SK-N-SH (cell line): Measurements from ENCODE around the gene HRH1. TPM values are rescaled to one million over a fixed set of nuclear protein-coding genes. Genes with fewer than 3 reads are reported as not detected.
A peak's percentile ranks its signal among the peaks of the same experiment; 100 is the strongest.

ENCODE experiments used
- CHD2 ChIP-seq: fragments of 150-350 bp; IDR thresholded peaks from 2 replicates; pipeline ENCODE4 v1.6.1; 2018; ENCODE audit warnings: low read length; ENCODE audit not compliant: partially characterized antibody
- EP300 ChIP-seq, 2 experiments: IDR thresholded peaks; 2 replicates each; pipeline versions ENCODE4 v1.4.0 to v1.6.1; 2012; ENCODE audit warnings: borderline replicate concordance in 1 of 2, low read depth in 1 of 2, low read length in 1 of 2
- EZH2phosphoT487 ChIP-seq: fragments of 200-600 bp; sonication (generic); IDR thresholded peaks from 2 replicates; pipeline ENCODE4 v1.6.1; 2017; ENCODE audit warnings: low read depth, mixed run types, mild to moderate bottlenecking, antibody characterized with exemption, moderate library complexity, borderline replicate concordance
- FOSL2 ChIP-seq: IDR thresholded peaks from 2 replicates; pipeline ENCODE4 v1.4.0; 2012; ENCODE audit warnings: low read depth, mild to moderate bottlenecking, moderate library complexity, borderline replicate concordance
- FOXM1 ChIP-seq: IDR thresholded peaks from 2 replicates; pipeline ENCODE4 v1.4.0; 2012; ENCODE audit warnings: low read depth, mild to moderate bottlenecking
- GABPA ChIP-seq: IDR thresholded peaks from 2 replicates; pipeline ENCODE4 v1.4.0; 2012; ENCODE audit warnings: low read depth, mild to moderate bottlenecking
- JUND ChIP-seq: IDR thresholded peaks from 2 replicates; pipeline ENCODE4 v1.4.0; 2012
- MEF2A ChIP-seq: IDR thresholded peaks from 2 replicates; pipeline ENCODE4 v1.4.0; 2012; ENCODE audit warnings: low read depth, borderline replicate concordance
- MXI1 ChIP-seq: IDR thresholded peaks from 2 replicates; pipeline ENCODE4 v1.6.1; 2012; ENCODE audit warnings: mild to moderate bottlenecking, low read depth, low read length, improper control_type of control experiment
- POLR2AphosphoS5 ChIP-seq: IDR thresholded peaks from 2 replicates; pipeline ENCODE4 v1.6.1; 2012; ENCODE audit warnings: low read depth, low read length
- RAD21 ChIP-seq: IDR thresholded peaks from 2 replicates; pipeline ENCODE4 v1.6.1; 2012; ENCODE audit warnings: mild to moderate bottlenecking, low read length
- RFX5 ChIP-seq: IDR thresholded peaks from 2 replicates; pipeline ENCODE4 v1.6.1; 2012; ENCODE audit warnings: mild to moderate bottlenecking, improper control_type of control experiment, low read length
- RXRA ChIP-seq: IDR thresholded peaks from 2 replicates; pipeline ENCODE4 v1.4.0; 2012; ENCODE audit warnings: low read depth, mild to moderate bottlenecking, borderline replicate concordance
- TAF1 ChIP-seq: IDR thresholded peaks from 2 replicates; pipeline ENCODE4 v1.6.1; 2012; ENCODE audit warnings: low read depth, mild to moderate bottlenecking, low read length, moderate library complexity, borderline replicate concordance
- TCF12 ChIP-seq: IDR thresholded peaks from 2 replicates; pipeline ENCODE4 v1.4.0; 2012
- TEAD4 ChIP-seq: IDR thresholded peaks from 2 replicates; pipeline ENCODE4 v1.4.0; 2012; ENCODE audit warnings: mild to moderate bottlenecking, borderline replicate concordance; ENCODE audit not compliant: insufficient read depth
- polyA plus RNA-seq, 3 experiments: library from polyadenylated mRNA; depleted of rRNA; stranded (reverse); fragments of >200 nt; gene quantifications; 2 replicates each; pipeline ENCODE4 v1.2.3, GENCODE V29; 2012
- TF ChIP-seq, protein P1 (sequence below): IDR thresholded peaks from 2 replicates; pipeline ENCODE4 v1.6.1; 2012; ENCODE audit warnings: mild to moderate bottlenecking, low read depth, low read length, moderate library complexity
- TF ChIP-seq, protein P2 (sequence below): fragments of 200-600 bp; sonication (generic); IDR thresholded peaks from 2 replicates; pipeline ENCODE4 v1.6.1; 2017; ENCODE audit warnings: antibody characterized with exemption, mild to moderate bottlenecking, moderate library complexity
- TF ChIP-seq, protein P3 (sequence below): fragments of 150-350 bp; IDR thresholded peaks from 2 replicates; pipeline ENCODE4 v1.6.1; 2017; ENCODE audit warnings: antibody characterized with exemption, low read length, low read depth, borderline replicate concordance
- TF ChIP-seq, protein P4 (sequence below): IDR thresholded peaks from 2 replicates; pipeline ENCODE4 v1.4.0; 2012; ENCODE audit warnings: low read depth, borderline replicate concordance
- TF ChIP-seq, protein P5 (sequence below): IDR thresholded peaks from 2 replicates; pipeline ENCODE4 v1.4.0; 2012; ENCODE audit warnings: low read depth, borderline replicate concordance

HRH1 gene
- polyA plus RNA-seq, 1 of the 3 experiments (the other 2 are of a cell fraction), result 6.2 TPM

DNA sequence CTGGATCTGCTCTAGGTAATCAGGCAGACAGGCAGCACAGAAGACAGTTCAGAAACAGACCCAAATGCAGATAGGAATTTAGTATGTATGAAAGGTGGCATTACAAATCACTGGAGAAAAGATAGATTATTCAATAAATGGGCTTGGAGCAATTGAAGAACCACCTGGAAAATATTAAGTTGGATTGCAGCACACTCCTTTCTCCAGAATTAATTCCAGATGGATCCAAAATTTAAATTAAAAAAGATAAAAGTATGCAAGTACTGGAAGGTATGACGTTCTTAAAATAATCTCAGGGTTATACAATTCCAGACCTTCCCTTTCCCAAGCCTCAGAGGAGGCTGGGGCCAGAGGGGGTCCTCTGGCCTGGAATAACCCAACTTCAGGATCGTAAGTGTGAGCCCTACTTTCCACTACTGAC lies 32.5 kb downstream of the HRH1 start (continued):
- TF ChIP-seq, protein P1, sequence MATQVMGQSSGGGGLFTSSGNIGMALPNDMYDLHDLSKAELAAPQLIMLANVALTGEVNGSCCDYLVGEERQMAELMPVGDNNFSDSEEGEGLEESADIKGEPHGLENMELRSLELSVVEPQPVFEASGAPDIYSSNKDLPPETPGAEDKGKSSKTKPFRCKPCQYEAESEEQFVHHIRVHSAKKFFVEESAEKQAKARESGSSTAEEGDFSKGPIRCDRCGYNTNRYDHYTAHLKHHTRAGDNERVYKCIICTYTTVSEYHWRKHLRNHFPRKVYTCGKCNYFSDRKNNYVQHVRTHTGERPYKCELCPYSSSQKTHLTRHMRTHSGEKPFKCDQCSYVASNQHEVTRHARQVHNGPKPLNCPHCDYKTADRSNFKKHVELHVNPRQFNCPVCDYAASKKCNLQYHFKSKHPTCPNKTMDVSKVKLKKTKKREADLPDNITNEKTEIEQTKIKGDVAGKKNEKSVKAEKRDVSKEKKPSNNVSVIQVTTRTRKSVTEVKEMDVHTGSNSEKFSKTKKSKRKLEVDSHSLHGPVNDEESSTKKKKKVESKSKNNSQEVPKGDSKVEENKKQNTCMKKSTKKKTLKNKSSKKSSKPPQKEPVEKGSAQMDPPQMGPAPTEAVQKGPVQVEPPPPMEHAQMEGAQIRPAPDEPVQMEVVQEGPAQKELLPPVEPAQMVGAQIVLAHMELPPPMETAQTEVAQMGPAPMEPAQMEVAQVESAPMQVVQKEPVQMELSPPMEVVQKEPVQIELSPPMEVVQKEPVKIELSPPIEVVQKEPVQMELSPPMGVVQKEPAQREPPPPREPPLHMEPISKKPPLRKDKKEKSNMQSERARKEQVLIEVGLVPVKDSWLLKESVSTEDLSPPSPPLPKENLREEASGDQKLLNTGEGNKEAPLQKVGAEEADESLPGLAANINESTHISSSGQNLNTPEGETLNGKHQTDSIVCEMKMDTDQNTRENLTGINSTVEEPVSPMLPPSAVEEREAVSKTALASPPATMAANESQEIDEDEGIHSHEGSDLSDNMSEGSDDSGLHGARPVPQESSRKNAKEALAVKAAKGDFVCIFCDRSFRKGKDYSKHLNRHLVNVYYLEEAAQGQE, result no peak
- TF ChIP-seq, protein P2, sequence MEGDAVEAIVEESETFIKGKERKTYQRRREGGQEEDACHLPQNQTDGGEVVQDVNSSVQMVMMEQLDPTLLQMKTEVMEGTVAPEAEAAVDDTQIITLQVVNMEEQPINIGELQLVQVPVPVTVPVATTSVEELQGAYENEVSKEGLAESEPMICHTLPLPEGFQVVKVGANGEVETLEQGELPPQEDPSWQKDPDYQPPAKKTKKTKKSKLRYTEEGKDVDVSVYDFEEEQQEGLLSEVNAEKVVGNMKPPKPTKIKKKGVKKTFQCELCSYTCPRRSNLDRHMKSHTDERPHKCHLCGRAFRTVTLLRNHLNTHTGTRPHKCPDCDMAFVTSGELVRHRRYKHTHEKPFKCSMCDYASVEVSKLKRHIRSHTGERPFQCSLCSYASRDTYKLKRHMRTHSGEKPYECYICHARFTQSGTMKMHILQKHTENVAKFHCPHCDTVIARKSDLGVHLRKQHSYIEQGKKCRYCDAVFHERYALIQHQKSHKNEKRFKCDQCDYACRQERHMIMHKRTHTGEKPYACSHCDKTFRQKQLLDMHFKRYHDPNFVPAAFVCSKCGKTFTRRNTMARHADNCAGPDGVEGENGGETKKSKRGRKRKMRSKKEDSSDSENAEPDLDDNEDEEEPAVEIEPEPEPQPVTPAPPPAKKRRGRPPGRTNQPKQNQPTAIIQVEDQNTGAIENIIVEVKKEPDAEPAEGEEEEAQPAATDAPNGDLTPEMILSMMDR, result no peak
- TF ChIP-seq, protein P3, sequence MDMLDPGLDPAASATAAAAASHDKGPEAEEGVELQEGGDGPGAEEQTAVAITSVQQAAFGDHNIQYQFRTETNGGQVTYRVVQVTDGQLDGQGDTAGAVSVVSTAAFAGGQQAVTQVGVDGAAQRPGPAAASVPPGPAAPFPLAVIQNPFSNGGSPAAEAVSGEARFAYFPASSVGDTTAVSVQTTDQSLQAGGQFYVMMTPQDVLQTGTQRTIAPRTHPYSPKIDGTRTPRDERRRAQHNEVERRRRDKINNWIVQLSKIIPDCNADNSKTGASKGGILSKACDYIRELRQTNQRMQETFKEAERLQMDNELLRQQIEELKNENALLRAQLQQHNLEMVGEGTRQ, result no peak
- TF ChIP-seq TEAD4 (no peak), RFX5 (no peak), FOSL2 (no peak), TAF1 (no peak), JUND (no peak; the same call in 1 of the 2 replicates), GABPA (no peak), POLR2AphosphoS5 (peak; percentile 51; the same call in 1 of the 2 replicates), MEF2A (no peak), FOXM1 (no peak), EP300 (IDR thresholded peaks at IDR 0.05; ENCODE audit: borderline replicate concordance in 1 of 2, low read depth in 1 of 2, low read length in 1 of 2) (peak; percentile 39 to 68; a peak in 3 of 4 replicates), MXI1 (no peak), RAD21 (no peak), EZH2phosphoT487 (no peak), CHD2 (peak; percentile 8), TCF12 (peak; percentile 93), RXRA (no peak)
- TF ChIP-seq, protein P4, sequence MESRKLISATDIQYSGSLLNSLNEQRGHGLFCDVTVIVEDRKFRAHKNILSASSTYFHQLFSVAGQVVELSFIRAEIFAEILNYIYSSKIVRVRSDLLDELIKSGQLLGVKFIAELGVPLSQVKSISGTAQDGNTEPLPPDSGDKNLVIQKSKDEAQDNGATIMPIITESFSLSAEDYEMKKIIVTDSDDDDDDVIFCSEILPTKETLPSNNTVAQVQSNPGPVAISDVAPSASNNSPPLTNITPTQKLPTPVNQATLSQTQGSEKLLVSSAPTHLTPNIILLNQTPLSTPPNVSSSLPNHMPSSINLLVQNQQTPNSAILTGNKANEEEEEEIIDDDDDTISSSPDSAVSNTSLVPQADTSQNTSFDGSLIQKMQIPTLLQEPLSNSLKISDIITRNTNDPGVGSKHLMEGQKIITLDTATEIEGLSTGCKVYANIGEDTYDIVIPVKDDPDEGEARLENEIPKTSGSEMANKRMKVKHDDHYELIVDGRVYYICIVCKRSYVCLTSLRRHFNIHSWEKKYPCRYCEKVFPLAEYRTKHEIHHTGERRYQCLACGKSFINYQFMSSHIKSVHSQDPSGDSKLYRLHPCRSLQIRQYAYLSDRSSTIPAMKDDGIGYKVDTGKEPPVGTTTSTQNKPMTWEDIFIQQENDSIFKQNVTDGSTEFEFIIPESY, result no peak
- TF ChIP-seq, protein P5, sequence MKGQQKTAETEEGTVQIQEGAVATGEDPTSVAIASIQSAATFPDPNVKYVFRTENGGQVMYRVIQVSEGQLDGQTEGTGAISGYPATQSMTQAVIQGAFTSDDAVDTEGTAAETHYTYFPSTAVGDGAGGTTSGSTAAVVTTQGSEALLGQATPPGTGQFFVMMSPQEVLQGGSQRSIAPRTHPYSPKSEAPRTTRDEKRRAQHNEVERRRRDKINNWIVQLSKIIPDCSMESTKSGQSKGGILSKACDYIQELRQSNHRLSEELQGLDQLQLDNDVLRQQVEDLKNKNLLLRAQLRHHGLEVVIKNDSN, result no peak
- TF ChIP-seq, all 33 proteins: peak for 6
